Measurements from ENCODE around the gene LYSMD3.

Gene LYSMD3

GRCh38 chr5:90483206-90483605 lies 46.2 kb downstream of the LYSMD3 start:
- in situ Hi-C loops (cut with HindIII; ENCODE audit: low sequenced_read_pairs): no loop called here

DNA sequence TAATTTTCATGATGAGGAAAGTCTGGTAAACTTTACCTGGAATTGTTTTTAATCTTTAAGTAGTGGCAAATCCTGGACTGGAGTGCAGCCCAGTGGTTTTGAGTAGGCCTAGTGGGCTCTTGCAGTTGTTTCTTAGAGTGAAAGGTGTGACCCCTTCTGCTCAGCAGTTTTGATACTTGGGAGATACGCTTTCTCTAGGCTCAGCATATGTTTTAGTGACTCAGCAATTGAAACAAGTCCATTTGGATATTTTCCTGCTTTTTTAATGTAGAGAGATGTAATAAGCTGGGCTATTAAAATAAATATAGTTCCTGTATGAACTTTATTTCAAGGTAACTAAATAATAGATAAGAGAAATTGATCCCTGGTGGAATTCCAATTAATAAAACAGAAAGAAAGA lies 48.7 kb downstream of the LYSMD3 start:
- in situ Hi-C loops (cut with HindIII; ENCODE audit: low sequenced_read_pairs): no loop called here

DNA sequence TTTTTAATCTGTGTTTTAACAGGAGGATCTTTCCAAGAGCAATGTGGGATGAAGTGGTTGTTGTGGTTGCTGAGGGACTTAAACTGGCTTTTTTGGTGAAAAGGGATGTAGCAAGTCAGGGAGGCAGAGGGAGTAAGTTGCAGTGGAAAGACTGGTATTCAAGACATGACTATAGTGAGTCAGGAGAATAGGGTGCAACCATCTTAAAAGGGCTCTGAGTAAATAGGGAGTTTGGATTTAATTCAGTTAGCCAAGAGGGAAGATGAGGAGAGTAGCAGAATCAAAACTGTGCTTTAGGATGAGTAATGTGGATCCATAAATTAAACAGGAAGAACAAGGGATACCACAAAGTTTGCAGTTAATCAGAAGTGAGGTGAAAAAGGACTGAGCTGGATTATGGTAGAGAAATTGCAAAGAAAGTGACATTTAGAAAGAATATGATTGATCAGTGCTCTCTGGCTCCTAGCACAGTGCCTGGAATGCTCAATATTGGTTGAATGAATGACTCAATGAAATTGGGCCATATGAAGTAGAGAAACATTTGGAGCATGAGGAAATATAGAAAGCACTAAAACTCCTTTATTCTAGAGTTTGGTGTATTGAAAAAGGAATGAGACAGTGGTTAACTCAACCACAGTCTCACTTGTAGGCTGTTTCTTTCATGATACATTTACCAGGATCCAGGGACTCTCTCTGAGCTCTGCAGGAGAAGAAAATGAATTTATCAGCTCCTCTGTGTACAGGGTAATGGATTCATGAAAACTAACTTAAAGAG lies 49.6 kb downstream of the LYSMD3 start:
- in situ Hi-C loops (cut with HindIII; ENCODE audit: low sequenced_read_pairs): no loop called here

DNA sequence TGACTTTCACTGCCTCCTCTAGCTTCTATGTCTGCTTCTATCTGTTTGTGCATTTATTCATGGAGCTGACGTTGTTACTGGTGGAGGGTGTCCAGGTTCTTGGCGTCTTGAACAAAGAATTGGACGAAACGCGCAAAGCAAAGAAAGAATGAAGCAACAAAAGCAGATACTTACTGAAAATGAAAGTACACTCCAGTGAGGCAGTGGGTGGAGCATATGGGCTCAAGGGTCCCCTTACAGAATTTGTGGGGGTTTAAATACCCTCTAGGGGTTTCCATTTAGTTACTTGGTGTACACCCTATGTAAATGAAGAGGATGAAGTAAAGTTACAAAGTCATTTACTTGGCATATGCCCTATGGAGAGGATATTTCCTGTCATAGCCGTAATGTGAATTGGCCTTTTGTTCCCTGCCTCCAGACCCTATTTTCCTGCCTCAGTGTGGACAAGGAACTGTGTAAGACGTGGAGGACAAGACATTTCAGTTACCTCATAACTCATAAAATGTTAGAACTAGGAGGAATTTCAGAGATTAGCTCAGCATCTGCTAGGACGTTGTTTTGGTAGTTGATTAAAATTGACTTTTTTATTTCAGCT lies 51.7 kb downstream of the LYSMD3 start:
- in situ Hi-C loops (cut with HindIII; ENCODE audit: low sequenced_read_pairs): no loop called here

DNA sequence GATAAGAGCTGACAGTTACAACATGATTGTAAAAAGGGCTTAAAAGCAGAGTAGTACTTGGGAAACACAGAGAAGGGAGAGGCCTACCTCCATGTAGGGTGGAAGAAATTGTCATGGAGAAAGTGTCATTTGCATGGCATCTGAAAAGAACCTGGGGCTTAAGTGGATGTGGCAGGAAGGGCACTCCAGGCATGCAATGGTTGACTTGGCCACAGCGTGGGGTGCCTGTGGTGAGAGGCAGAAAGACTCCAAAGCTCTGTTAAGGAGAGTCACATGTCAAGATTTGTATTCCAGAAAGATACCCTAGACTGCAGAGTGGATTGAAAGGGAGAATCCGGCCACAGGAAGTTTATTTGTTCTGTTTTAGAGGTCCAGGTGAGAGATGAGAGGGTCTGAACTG lies 52.3 kb downstream of the LYSMD3 start:
- in situ Hi-C loops (cut with HindIII; ENCODE audit: low sequenced_read_pairs): no loop called here

DNA sequence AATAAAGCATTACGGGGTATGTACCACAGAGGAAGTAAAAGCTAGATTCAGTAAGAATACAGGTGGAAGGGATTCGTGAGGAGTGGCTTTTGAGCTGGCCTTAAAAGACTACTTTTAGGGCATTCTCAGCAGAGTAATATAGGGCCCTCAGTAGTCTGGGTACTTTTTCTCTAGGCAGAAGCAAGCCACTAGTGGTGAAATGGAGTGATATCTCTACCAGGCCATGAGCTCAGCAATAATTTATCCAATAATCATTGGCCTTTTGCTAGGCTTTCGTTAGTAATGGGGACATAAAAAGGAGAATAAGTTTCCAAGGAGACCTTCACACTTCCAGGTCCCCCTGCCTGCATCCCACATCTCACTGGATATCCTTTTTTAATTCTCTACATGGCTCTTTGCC lies 53.0 kb downstream of the LYSMD3 start:
- in situ Hi-C loops (cut with HindIII; ENCODE audit: low sequenced_read_pairs): no loop called here

- in situ Hi-C loops (cut with HindIII; ENCODE audit: low sequenced_read_pairs): no loop called here
Measured at GRCh38 chr5:90475436-90475980, 53.9 kb downstream of the LYSMD3 start.

DNA sequence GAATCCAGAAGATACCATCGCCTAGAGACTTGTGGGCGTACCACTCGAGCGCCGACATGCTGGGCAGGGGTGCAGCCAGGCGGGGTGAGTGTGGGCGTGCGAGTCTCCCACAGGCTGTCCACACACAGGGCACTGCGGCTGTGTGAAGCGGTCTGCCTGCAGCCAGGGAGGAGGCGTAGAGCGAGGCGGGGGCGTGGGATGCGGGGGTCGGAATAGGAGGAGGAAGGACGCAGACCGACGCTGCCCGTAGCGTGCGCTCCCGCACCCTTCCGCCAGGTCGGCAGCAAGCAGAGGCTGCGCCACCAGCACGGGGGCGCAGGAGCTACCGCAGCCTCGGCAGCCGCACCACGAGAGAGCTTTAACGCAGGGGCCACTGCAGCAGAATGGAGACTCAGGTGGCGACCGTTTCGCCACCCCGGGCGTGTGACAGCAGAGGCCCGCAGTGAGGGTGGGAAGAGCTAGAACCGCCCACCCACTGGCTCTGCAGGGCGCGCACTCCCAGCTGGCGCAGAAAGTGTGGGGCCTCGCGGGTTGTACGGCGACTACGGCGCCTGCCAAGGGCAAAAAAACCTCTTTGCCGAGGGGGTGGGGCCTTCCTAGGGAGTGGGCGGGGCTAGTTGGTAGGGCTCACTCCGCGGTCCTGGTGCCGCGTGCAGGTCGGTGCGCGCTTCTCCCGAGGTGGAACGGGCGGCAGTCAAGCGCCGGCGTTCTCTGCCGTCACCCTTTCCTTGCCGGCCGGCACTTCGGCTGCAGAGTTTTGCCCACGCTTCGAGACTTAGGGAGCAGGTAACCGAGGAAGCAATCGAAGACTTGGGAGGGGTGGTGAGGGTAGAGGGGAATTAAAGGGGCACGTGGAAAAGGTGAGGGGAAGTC lies 54.9 kb downstream of the LYSMD3 start, which contains the start of the genes MBLAC2 and POLR3G:
MBLAC2 (minus strand) TSS at position 537 of the 873 bp plus-strand sequence; CDS start at position 58, 479 bp downstream.
POLR3G (plus strand) TSS at position 630 of the 873 bp plus-strand sequence. CDS start 10,704 bp downstream, outside the sequence.
- in situ Hi-C loops (cut with HindIII; ENCODE audit: low sequenced_read_pairs): no loop called here

- in situ Hi-C loops (cut with HindIII; ENCODE audit: low sequenced_read_pairs): no loop called here
Measured at GRCh38 chr5:90473396-90474234, 55.8 kb downstream of the LYSMD3 start.

DNA sequence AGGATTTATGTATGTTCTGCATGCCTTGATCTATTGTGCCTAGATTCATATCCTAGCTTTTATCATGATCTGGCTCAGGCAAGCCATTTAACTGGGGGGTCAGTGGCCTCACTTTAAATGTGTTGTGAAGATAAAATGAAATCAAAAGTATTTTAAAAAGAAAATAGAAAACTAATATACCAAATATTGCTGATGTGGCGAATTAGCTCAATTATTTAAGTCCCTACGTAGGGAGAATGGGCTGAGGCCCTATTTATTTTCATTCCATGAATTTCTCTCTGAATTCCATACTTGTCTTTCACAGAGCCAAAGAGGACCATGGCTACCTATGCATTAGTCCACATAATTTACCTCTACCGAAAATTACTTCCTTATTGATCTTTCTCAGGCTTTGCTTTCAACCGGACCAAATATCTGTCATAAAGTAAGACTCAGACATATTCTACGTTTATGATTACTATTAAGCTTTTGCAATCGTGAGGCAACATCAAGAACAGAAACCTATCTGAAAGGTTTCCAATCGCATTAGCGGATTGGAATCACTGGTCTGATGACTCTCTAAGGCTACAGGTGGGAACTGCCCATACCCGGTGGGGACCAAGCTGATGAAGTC lies 56.5 kb downstream of the LYSMD3 start:
- in situ Hi-C loops (cut with HindIII; ENCODE audit: low sequenced_read_pairs): no loop called here

Data from DLD1 (cell line).